ENCODE results near the gene AHI1. TPM values are rescaled to one million over a fixed set of nuclear protein-coding genes. Genes with fewer than 3 reads are reported as not detected.

Gene AHI1
- total RNA-seq, 3 donors from 2014 or later: 17.7 to 34.7 (median 26.5) TPM

DNA sequence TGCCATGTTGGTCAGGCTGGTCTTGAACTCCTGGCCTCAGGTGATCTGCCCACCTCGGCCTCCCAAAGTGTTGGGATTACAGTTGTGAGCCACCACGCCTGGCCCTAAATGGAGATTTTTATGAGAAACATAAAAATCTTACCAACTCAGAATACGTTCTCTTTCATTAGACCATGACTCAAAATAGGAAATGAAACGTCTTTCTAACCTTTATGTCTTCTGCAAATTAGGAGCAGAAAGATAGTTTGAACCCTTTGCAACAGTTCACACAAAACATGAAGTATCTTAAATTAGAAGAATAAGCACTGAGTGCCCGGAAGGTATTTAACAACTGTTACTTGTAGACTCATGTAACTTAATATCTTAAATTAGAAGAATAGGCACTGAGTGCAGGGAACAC is 48.3 kb downstream of the AHI1 start:
- no peak for DNase-seq
- H3K4me1 ChIP-seq (ENCODE audit: low read depth): no peaks in the 10 kb centered on the region
- H3K4me3 ChIP-seq: no peak overlapping the region
- H3K36me3 ChIP-seq (ENCODE audit: low read depth): no peaks in the 10 kb centered on the region
- intact Hi-C loops (cut with DNase I, micrococcal nuclease): no loop called here
- H3K9me3 ChIP-seq: no peaks in the 10 kb centered on the region
- no peak for ATAC-seq
- TF ChIP-seq, protein P1, sequence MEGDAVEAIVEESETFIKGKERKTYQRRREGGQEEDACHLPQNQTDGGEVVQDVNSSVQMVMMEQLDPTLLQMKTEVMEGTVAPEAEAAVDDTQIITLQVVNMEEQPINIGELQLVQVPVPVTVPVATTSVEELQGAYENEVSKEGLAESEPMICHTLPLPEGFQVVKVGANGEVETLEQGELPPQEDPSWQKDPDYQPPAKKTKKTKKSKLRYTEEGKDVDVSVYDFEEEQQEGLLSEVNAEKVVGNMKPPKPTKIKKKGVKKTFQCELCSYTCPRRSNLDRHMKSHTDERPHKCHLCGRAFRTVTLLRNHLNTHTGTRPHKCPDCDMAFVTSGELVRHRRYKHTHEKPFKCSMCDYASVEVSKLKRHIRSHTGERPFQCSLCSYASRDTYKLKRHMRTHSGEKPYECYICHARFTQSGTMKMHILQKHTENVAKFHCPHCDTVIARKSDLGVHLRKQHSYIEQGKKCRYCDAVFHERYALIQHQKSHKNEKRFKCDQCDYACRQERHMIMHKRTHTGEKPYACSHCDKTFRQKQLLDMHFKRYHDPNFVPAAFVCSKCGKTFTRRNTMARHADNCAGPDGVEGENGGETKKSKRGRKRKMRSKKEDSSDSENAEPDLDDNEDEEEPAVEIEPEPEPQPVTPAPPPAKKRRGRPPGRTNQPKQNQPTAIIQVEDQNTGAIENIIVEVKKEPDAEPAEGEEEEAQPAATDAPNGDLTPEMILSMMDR (IDR thresholded peaks at IDR 0.05): no peak

DNA sequence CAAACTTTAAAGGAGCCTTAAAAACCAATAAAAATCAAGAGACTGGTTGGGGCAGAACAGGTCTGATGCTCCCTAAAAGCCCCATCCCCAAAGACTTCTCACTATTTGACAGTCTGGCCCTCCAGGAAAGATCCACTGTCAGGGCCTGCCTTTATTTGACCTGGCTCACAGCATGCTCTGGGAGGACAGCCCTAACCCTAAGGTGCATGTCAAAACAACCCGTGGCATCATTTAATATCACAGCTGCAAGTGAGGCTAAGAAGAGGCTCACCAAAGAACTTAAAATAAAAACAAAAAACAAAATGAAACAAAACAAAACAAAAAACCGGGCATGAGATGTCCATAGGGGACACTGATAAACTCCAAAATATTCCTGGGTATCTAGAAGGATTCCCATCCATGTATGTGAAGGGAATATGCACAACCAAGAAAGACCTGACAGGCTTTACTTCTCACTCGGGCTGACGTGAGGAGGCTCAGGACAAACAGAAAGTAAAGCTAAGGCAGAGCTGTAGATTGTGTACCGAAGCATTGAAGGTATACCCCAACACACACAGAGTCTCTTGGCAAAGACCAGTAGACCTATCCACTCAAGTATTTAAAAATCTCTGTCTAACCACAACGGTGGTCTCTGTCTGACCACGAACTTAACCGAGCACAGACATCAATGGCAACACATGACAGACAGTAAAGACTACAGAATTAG is 57.3 kb downstream of the AHI1 start:
- Histone ChIP-seq H3K4me1 (ENCODE audit: low read depth) (no peaks in the 10 kb centered on the region), H3K9me3 (no peaks in the 10 kb centered on the region), H3K36me3 (ENCODE audit: low read depth) (no peaks in the 10 kb centered on the region), H3K4me3 (no peak overlapping the region)
- TF ChIP-seq, protein P1 (IDR thresholded peaks at IDR 0.05): no peak
- DNase-seq: no peak
- peak; percentile 10 for ATAC-seq
- intact Hi-C loops (cut with DNase I, micrococcal nuclease): no loop called here

DNA sequence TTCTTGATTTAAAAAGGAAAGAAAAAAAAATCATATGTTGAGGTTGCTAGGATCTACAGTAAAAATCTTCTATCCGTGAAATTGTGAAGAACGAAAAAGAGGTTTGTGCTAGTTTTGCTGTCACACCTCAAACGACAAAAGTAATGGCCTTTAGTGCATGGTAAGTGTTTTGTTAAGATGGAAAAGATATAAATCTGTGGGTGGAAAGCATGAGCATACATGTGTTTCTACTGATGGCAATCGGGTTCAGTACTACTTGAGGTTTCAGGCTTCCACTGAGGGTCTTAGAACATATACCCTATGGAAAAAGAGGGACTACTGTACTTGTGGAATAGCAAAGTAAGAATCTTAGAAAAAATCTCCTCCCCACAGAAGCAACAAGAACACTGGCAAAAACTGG is 58.0 kb downstream of the AHI1 start:
- Histone ChIP-seq H3K4me3 (no peak overlapping the region), H3K9me3 (no peaks in the 10 kb centered on the region), H3K36me3 (ENCODE audit: low read depth) (no peaks in the 10 kb centered on the region), H3K4me1 (ENCODE audit: low read depth) (no peaks in the 10 kb centered on the region)
- ATAC-seq (no peak), DNase-seq (no peak)
- intact Hi-C loops (cut with DNase I, micrococcal nuclease): no loop called here
- TF ChIP-seq, protein P1 (IDR thresholded peaks at IDR 0.05): no peak

DNA sequence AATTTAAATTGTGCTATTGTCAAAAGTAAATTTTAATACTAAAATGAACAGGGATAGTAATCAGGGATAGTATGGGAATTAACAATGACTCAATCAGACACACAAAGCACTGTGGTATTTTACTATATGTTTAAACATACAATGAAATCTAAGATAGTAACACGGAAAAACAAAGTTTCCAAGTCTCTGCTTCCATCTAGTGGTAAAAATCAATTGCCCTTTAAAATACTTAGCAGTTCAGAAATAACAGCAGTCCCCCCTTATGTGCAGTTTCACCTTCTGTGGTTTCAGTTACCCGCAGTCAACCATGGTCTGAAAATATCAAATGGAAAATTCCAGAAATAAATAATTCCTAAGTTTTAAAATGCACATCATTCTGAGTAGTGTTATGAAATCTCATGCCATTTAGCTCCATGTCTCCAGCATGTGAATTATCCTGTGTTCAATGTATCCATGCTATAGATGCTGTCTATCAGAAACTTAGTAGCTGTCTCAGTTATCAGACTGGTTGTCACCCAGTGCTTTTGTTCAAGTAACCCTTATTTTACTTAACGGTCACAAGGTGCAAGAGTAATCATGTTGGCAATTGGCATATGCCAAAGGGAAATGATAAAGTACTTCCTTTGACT is 58.5 kb downstream of the AHI1 start:
- intact Hi-C loops (cut with DNase I, micrococcal nuclease): no loop called here
- TF ChIP-seq, protein P1 (IDR thresholded peaks at IDR 0.05): no peak
- Histone ChIP-seq H3K4me1 (ENCODE audit: low read depth) (no peaks in the 10 kb centered on the region), H3K36me3 (ENCODE audit: low read depth) (no peaks in the 10 kb centered on the region), H3K4me3 (no peak overlapping the region), H3K9me3 (no peaks in the 10 kb centered on the region)
- peak; percentile 44 for ATAC-seq
- DNase-seq: no peak

DNA sequence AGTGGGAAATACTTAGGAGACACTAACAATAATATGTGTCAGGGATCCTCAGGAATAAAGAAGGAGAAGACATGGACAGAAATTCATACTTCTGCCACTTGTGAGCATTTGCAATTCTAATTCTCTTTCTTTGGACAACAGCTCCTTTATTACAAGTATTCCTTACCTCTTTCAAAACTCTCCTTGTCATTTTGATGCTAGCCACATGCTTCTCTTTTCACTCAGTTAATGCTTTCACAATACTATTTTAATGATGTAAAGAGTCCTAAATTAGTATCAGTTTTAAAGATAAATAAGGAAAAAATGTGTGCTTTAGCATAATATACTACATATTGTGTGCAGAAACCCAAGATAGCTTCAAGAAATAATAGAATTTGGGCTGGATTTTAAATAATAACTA is 62.5 kb downstream of the AHI1 start:
- intact Hi-C loops (cut with DNase I, micrococcal nuclease): no loop called here
- DNase-seq (no peak), ATAC-seq (no peak)
- TF ChIP-seq, protein P1 (IDR thresholded peaks at IDR 0.05): no peak
- H3K4me3 ChIP-seq: no peak overlapping the region
- H3K9me3 ChIP-seq: no peaks in the 10 kb centered on the region
- H3K4me1 ChIP-seq (ENCODE audit: low read depth): no peaks in the 10 kb centered on the region
- H3K36me3 ChIP-seq (ENCODE audit: low read depth): no peaks in the 10 kb centered on the region

Measured in mucosa of descending colon (tissue), 3 donors.